ENCODE results near the gene COLEC12.

DNA sequence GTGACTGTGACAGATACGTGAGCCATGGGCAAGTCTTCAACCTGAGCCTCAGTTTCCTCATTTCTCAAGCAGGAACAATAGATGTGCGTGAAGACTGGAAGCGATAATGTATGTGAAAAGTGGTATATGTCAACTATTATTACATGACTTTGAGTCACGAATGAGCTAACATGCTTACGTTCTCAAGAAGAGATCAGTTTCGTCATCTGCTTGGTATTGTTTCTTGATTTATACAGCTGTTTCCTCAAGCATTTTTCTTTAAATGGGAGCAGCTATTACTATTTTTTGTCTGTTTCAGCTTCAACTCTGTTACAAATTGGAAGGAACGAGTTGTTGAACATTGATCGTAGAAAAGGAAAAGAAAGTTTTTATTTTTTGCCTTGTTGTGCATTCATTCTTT lies 184.1 kb downstream of the COLEC12 start:
- TF ChIP-seq, protein P1, sequence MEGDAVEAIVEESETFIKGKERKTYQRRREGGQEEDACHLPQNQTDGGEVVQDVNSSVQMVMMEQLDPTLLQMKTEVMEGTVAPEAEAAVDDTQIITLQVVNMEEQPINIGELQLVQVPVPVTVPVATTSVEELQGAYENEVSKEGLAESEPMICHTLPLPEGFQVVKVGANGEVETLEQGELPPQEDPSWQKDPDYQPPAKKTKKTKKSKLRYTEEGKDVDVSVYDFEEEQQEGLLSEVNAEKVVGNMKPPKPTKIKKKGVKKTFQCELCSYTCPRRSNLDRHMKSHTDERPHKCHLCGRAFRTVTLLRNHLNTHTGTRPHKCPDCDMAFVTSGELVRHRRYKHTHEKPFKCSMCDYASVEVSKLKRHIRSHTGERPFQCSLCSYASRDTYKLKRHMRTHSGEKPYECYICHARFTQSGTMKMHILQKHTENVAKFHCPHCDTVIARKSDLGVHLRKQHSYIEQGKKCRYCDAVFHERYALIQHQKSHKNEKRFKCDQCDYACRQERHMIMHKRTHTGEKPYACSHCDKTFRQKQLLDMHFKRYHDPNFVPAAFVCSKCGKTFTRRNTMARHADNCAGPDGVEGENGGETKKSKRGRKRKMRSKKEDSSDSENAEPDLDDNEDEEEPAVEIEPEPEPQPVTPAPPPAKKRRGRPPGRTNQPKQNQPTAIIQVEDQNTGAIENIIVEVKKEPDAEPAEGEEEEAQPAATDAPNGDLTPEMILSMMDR (optimal IDR thresholded peaks at IDR 0.05 in 1 of 3, IDR thresholded peaks at IDR 0.05 in 1 of 3, conservative IDR thresholded peaks at IDR 0.05 in 1 of 3; ENCODE audit: extremely low read depth in 1 of 3, insufficient read depth in 2 of 3, low read length in 3 of 3), result no peak
- TF ChIP-seq EZH2 (IDR thresholded peaks at IDR 0.05; ENCODE audit: low read length), result no peak

Data from keratinocyte (primary cell).